ENCODE data around the gene TDP2.
A peak's percentile ranks its signal among the peaks of the same experiment; 100 is the strongest.

DNA sequence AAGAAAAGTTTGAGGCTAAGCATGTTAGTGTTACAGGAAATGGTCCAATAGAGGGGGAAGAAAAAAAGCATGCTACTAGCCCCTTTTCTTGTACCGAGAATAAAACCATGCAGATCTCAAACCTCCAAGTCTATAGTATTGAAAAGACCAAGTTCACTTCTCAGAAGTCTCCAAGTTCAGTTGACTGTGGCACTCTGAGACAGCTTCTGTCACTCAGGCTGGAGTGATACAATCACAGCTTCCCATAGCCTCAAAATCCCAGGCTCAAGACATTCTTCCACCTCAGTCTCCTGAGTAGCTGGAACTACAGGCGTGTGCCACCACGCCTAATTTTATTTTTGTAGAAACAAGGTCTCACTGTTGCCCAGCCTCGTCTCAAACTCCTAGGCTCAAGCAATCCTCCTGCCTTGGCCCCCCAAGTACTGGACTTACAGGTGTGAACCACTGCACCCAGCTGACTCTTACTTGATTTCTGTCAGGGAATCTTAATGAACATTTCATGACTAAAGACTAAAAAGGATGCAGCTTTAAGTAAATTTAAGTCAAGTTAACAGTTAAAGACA lies 36.1 kb upstream of the TDP2 start:
- TF ChIP-seq ATF1 (CRISPR knock-in tag; IDR thresholded peaks at IDR 0.05) (no peak), ATF1 (tag; IDR thresholded peaks at IDR 0.05) (no peak), POLR2A (conservative IDR thresholded peaks at IDR 0.05) (peak; percentile 32), POLR2G (IDR thresholded peaks at IDR 0.05; ENCODE audit: low read depth, low read length) (no peak)
- TF ChIP-seq, protein P1, sequence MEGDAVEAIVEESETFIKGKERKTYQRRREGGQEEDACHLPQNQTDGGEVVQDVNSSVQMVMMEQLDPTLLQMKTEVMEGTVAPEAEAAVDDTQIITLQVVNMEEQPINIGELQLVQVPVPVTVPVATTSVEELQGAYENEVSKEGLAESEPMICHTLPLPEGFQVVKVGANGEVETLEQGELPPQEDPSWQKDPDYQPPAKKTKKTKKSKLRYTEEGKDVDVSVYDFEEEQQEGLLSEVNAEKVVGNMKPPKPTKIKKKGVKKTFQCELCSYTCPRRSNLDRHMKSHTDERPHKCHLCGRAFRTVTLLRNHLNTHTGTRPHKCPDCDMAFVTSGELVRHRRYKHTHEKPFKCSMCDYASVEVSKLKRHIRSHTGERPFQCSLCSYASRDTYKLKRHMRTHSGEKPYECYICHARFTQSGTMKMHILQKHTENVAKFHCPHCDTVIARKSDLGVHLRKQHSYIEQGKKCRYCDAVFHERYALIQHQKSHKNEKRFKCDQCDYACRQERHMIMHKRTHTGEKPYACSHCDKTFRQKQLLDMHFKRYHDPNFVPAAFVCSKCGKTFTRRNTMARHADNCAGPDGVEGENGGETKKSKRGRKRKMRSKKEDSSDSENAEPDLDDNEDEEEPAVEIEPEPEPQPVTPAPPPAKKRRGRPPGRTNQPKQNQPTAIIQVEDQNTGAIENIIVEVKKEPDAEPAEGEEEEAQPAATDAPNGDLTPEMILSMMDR (IDR thresholded peaks at IDR 0.05 in 2 of 3, conservative IDR thresholded peaks at IDR 0.05 in 1 of 3; ENCODE audit: insufficient read depth in 2 of 3, low read depth in 1 of 3, low read length in 3 of 3) = no peak
- TF ChIP-seq, protein P2, sequence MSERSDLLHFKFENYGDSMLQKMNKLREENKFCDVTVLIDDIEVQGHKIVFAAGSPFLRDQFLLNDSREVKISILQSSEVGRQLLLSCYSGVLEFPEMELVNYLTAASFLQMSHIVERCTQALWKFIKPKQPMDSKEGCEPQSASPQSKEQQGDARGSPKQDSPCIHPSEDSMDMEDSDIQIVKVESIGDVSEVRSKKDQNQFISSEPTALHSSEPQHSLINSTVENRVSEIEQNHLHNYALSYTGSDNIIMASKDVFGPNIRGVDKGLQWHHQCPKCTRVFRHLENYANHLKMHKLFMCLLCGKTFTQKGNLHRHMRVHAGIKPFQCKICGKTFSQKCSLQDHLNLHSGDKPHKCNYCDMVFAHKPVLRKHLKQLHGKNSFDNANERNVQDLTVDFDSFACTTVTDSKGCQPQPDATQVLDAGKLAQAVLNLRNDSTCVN (CRISPR knock-in tag; IDR thresholded peaks at IDR 0.05) = no peak
